GM21576 (cell line): Measurements from ENCODE around the gene RPS4Y2.

ENCODE experiments used
- ATAC-seq: cut with Tn5 transposase; IDR thresholded peaks from one replicate; pipeline ENCODE4 v1.9.1; 2021; ENCODE audit warnings: mild to moderate bottlenecking, moderate library complexity; ENCODE audit not compliant: unreplicated experiment

The RPS4Y2 gene

GRCh38 chrY:20755808-20756207 is at the start of gene RPS4Y2:
Gene RPS4Y2 (plus strand): TSS chrY:20756108. CDS start chrY:20756164, 56 bp downstream.
- ATAC-seq: no peak

GRCh38 chrY:20714391-20714790 is 41.5 kb upstream of the RPS4Y2 start:
- ATAC-seq: no peak

GRCh38 chrY:20726184-20726907 is 29.6 kb upstream of the RPS4Y2 start:
- no peak for ATAC-seq

- ATAC-seq: no peak
Measured at GRCh38 chrY:20735200-20735599, 20.7 kb upstream of the RPS4Y2 start.

GRCh38 chrY:20739806-20740205 is 16.1 kb upstream of the RPS4Y2 start:
- ATAC-seq: no peak

- no peak for ATAC-seq
Measured at GRCh38 chrY:20740609-20741008, 15.3 kb upstream of the RPS4Y2 start.

GRCh38 chrY:20745060-20745459 is 10.8 kb upstream of the RPS4Y2 start:
- no peak for ATAC-seq

- ATAC-seq: no peak
Measured at GRCh38 chrY:20746919-20747318, 9.0 kb upstream of the RPS4Y2 start.

- no peak for ATAC-seq
Measured at GRCh38 chrY:20763869-20764268, 8.0 kb downstream of the RPS4Y2 start.

- ATAC-seq: no peak
Measured at GRCh38 chrY:20765117-20765516, 9.2 kb downstream of the RPS4Y2 start.

- ATAC-seq: no peak
Measured at GRCh38 chrY:20770755-20771154, 14.8 kb downstream of the RPS4Y2 start.

- no peak for ATAC-seq
Measured at GRCh38 chrY:20776104-20776503, 20.2 kb downstream of the RPS4Y2 start.

GRCh38 chrY:20780104-20780654 is 24.3 kb downstream of the RPS4Y2 start:
- ATAC-seq: no peak

- ATAC-seq: no peak
Measured at GRCh38 chrY:20780776-20781175, 24.9 kb downstream of the RPS4Y2 start.

- no peak for ATAC-seq
Measured at GRCh38 chrY:20781408-20781807, 25.5 kb downstream of the RPS4Y2 start.

GRCh38 chrY:20784965-20785364 is 29.1 kb downstream of the RPS4Y2 start:
- ATAC-seq: no peak

- no peak for ATAC-seq
Measured at GRCh38 chrY:20787076-20787475, 31.2 kb downstream of the RPS4Y2 start.

GRCh38 chrY:20798351-20799049 is 42.6 kb downstream of the RPS4Y2 start:
- ATAC-seq: no peak

GRCh38 chrY:20802659-20803058 is 46.8 kb downstream of the RPS4Y2 start:
- no peak for ATAC-seq

GRCh38 chrY:20806243-20806642 is 50.3 kb downstream of the RPS4Y2 start:
- ATAC-seq: no peak

GRCh38 chrY:20813459-20813858 is 57.6 kb downstream of the RPS4Y2 start:
- no peak for ATAC-seq

- ATAC-seq: no peak
Measured at GRCh38 chrY:20814794-20815193, 58.9 kb downstream of the RPS4Y2 start.
